VCaP (cell line): ENCODE data around the gene TBC1D22A.

ENCODE experiments used
- H3K27ac ChIP-seq: fragments of 450-650 bp; 2 replicates; pipeline ENCODE4 v1.5.1; 2017
- TF ChIP-seq, protein P1 (sequence below): fragments of 450-650 bp; conservative IDR thresholded peaks from 2 replicates; pipeline ENCODE4 v1.5.1; 2017; ENCODE audit warnings: mild to moderate bottlenecking, moderate library complexity

Gene TBC1D22A

DNA sequence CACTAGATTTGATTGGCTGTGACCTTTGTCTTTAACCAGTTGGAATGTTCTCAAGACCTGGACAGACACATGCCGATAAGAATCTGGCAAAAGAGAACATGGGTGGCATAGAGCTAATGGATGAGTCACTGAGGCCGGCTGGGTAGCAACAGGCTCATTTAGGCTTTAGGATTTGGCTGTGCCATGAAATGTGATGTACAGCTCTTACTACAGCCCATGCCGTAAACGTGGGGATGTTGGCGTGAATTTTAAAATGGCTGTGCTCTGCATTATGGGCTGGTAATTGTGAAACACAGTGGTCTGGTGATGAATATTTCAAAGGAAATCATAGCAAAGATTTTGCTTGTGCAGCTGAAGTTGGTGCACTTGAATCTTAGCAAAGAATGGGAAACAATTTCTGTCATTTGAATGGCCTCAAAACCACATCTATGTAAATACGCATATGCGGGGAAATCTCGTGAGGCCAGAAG is 332.4 kb downstream of the TBC1D22A start:
- TF ChIP-seq, protein P1, sequence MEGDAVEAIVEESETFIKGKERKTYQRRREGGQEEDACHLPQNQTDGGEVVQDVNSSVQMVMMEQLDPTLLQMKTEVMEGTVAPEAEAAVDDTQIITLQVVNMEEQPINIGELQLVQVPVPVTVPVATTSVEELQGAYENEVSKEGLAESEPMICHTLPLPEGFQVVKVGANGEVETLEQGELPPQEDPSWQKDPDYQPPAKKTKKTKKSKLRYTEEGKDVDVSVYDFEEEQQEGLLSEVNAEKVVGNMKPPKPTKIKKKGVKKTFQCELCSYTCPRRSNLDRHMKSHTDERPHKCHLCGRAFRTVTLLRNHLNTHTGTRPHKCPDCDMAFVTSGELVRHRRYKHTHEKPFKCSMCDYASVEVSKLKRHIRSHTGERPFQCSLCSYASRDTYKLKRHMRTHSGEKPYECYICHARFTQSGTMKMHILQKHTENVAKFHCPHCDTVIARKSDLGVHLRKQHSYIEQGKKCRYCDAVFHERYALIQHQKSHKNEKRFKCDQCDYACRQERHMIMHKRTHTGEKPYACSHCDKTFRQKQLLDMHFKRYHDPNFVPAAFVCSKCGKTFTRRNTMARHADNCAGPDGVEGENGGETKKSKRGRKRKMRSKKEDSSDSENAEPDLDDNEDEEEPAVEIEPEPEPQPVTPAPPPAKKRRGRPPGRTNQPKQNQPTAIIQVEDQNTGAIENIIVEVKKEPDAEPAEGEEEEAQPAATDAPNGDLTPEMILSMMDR, result no peak
- H3K27ac ChIP-seq, result no peak overlapping the region

DNA sequence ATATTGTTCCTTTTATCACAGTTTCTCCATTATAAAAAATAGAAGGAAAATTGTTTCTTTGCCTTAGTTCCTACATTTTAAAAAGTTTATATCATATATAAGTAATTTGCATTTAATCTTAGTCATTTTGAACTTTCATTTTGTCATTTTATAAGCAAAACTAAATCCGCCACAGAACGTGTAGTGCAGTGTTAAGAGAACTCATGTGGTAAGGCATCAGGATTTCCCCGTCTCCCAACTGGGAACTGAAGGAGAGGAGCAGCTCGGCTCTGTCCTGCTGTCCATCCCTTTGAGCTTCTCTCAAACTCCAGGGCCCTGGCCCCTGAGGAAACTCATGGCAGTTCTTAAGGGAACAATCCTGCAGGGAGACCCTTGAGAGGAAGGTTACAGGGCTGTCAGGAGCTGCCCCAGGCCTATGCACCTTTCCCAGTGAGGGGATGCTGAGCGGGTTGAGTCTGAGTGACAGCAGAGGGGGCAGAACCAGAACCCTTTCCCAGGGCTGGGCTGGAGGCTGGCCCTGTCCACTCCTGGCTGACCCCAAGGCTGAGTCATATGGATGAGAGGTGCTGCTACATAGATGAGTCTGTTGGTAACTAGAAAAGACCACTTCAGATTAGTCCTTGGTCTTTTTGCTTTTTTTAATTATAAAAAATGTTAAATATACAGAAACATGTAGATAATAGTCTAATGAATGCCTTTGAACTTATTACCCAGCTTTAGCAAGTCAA is 333.1 kb downstream of the TBC1D22A start:
- no peak overlapping the region for H3K27ac ChIP-seq
- TF ChIP-seq, protein P1, result no peak

DNA sequence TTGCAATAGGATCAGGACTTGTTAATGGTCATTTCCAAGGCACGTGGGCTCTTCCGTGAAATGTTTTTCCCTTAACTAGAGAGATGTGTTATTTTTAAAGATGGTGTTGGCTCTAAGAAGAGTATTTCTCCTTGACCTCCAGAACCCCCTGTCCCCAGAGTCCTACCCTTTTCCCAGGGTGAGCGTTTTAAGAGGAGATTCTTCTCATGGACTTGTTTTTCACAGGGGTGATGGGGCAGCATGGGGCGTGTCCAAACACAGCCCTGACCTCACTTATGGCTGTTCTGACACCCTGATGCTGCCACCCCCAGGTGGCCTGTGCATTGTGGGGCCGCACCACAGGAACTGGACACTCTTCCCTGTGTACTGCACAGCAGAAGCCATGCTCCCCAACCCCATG is 335.7 kb downstream of the TBC1D22A start:
- H3K27ac ChIP-seq, result no peak overlapping the region
- TF ChIP-seq, protein P1, result no peak

DNA sequence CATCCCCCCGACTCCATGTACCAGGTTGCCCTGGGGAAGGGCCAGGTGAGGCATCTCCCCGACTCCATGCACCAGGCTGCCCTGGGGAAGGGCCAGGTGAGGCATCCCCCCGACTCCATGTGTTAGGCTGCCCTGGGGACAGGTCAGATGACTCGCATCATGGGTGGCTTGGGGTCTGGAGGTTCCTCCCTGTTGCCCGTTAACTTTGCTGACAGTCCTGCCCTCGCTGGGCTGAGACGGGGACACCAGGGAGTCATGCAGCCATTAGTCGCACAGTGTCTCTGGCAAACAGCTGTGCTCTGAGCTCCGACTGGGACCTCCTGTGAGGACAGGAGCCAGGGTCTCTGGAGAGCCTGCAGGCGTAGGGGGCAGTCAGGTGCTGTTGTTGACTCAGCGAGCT is 336.1 kb downstream of the TBC1D22A start:
- TF ChIP-seq, protein P1, result no peak
- no peak overlapping the region for H3K27ac ChIP-seq

DNA sequence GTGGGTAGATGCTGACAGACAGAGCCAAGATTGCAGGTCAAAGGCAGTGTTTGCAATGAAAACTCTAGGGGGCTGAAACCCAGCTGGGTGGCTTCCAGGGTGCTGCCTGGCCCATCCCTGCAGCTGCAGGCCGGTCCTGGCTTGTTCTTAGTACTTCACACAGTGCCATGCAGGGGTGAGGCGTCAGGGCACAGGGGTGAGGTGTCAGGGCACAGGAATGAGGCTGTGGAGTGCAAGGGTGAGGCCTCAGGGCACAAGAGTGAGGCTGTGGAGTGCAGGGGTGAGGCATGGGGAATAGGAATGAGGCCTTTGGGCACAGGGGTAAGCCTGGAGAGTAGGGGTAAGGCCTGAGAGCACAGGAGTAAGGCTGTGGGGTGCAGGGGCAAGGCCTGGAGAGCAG is 337.6 kb downstream of the TBC1D22A start:
- no peak overlapping the region for H3K27ac ChIP-seq
- TF ChIP-seq, protein P1, result no peak

DNA sequence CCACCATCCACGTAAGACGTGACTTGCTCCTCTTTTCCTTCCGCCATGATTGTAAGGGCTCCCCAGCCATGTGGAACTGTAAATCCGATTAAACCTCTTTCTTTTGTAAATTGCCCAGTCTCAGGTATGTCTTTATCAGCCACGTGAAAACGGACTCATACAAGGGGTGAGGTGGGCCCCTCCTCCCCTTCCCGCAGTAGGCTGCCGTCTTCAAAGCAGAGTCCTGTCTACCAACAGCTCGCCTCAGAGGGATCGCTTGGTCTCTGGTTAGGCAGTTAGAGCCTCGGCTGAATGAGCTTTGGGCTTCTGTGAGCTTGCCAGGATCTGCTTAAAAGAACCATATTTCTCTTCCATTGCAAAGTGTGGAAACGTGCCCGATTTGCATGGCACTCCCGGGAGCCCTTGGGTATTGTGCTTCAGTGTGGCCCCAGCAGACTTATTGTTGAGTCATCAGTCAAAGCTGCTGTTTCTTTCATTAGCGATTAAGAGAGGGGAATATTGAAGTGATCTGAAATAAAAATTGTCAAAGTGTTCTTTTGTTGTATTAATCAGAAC is 338.3 kb downstream of the TBC1D22A start:
- TF ChIP-seq, protein P1, result no peak
- H3K27ac ChIP-seq, result no peak overlapping the region

DNA sequence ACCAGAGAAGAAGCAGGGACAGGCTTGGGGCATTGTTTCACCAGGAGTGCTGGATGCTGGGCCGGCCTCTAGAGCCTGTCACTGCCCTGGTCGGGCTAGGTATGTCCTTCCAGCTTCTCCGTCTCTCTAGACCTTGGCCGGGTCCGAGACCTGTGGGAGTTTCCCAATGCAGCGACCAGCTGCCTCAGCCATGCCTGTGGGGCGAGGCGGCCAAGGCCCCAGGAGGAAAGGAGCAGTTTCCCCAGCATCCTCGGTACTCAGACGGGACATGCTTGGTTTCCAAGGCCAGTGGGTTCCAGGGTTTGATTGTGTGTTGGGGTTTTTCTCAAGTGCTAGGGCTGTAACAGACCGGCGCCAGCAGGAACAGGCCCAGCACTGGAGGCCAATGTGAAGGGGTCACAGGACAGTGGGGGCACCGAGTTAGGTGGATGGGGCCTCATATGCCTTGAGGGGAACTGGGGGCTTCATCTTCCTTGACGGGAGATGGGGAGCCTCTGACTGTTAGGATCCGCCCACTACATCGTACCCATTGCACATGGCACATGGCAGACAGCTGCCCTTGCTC is 339.0 kb downstream of the TBC1D22A start:
- TF ChIP-seq, protein P1, result no peak
- no peak overlapping the region for H3K27ac ChIP-seq
